Measurements from ENCODE around the gene TRPV4.

DNA sequence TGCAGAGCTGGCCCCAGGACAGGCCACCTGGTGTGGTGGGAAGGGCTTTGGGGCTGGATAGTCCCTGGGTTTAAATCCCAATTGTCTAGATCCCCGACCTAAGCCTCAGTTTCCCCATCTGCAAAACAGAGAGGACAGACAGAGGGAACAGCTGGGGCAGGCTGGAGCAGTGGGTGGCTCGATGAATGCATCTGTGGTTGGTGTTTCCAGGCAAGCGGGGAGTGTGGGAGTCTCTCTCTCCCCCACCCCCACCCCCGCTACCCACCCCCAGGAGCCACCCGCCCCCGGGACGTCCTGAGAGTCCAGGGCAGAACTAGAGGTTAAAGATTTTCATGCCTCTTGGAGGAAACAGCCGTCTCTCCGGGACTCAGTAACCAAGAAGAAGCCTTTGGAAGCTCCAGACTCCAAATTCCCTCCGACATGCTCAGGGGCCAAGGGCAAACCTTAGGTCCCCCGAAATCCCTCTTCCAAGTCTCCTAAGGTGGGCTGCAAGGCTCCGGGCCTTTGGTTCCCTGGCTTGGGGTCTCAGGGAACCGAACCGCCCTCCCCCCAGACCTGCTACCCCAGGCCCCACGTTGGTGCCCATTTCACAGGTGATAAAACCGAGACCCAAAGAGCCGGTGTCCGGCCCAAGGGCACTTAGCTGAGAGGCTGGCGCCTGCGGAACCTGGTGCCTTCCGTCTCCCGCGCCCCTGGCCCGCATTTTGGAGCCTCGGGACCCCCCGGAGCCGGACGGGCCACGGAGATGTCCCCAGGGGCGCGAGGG, 474 bp downstream of the TRPV4 start:
- TF ChIP-seq POLR2A (IDR thresholded peaks at IDR 0.05; ENCODE audit: low read depth, low read length) (no peak), TAF1 (IDR thresholded peaks at IDR 0.05; ENCODE audit: borderline replicate concordance, low read depth, low read length) (no peak)
